GM21717 (cell line): Measurements from ENCODE around the gene SERAC1.
"Not testable (repeated sequence)": the region's sequence is repeated elsewhere in the genome, so short reads cannot be mapped to it uniquely, and the experiment has no call there.

ENCODE experiments used
- ATAC-seq: cut with Tn5 transposase; IDR thresholded peaks from one replicate; pipeline ENCODE4 v1.9.1; 2021; ENCODE audit warnings: mild to moderate bottlenecking, moderate library complexity; ENCODE audit not compliant: unreplicated experiment

SERAC1 gene

DNA sequence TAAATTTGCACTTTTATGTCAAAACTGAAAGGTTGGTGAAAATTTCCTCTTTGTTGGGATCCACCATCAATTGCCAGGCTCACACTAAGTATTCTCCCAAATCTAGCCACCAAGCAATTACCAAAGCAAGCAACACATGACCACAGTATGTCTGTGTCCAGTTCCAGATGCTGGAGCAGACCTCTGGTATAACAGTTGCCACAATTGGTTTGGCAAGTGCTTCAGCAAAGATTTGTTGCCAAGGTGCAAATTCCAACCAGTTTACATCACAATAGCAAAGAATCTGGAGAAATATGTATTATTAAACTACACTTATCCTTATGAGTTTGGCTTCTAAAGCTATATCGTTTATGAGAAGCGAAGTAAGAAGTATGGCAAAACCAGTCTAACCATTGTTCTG lies 6.5 kb upstream of the SERAC1 start:
- ATAC-seq: no peak

- ATAC-seq: no peak
Measured at GRCh38 chr6:158174024-158174423, 6.0 kb upstream of the SERAC1 start.

GRCh38 chr6:158172001-158172400 lies 3.9 kb upstream of the SERAC1 start:
- no peak for ATAC-seq

- no peak for ATAC-seq
Measured at GRCh38 chr6:158170656-158171081, 2.6 kb upstream of the SERAC1 start.

DNA sequence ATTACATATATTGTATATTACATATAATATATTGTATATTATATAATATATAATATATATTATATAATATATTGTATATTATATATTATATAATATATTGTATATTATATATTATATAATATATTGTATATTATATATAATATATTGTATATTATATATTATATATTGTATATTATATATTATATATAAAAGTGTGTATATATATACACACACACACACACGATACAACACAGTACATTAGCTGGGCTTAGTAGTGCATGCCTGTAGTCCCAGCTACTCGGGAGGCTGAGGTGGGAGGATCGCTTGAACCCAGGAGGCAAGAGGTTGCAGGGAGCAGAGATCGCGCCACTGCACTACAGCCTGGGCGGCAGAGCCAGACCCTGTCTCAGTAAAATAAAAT lies 1.6 kb upstream of the SERAC1 start:
- not testable (repeated sequence) for ATAC-seq

GRCh38 chr6:158165919-158166416 lies 2.1 kb downstream of the SERAC1 start:
- no peak for ATAC-seq

DNA sequence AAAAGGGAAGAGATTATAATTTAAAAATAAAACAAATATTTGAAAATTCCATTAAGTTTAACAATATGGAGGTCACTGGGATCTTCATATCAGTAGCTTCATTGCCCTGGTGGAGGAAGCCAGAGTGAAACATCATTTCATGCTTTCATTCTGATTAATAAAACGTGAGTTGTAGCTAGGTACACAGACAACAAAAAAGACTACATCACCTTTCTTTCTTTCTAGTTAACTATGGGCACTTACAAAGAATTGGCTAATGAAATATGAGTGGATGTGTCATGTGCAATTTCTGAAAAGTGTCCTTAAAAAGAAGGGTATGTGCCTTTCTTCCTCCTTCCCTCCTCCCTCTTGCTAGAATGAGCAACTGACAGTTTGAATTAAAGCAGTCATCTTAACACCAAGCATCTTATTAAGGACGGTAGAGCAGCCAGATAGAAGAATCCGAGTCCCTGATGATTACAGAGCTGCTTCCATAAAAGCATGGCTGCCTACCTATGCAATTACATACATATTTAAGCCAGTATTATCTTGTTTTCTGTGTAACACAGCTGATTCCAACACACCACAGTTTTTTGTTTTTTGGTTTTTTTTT lies 3.4 kb downstream of the SERAC1 start:
- ATAC-seq: no peak

- no peak for ATAC-seq
Measured at GRCh38 chr6:158161566-158162254, 6.4 kb downstream of the SERAC1 start.

DNA sequence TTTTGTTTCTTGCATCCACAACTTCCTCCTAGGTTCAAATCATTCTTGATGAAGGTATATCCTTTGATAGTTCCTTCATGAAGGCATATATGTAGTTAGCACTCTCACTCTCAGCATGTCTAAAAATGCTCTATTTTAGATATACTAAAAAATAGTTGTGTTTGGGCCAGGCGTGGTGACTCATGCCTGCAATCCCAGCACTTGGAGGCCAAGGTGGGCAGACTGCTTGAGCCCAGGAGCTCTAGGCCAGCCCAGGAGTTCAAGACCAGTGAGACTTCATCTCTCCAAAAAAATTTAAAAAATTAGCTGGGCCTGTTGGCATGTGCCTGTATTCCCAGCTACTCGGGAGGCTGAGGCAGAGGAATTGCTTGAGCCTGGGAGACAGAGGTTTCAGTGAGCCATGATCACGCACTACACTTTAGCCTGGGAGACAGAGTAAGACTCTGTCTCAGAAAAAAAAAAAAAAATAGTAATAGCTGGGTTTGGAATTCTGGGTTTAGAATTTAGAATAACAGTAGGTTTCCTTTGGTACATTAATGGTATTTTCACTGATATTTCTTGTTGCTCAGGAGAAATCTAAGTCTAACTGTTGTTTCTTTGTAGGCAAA lies 7.0 kb downstream of the SERAC1 start:
- ATAC-seq: no peak

DNA sequence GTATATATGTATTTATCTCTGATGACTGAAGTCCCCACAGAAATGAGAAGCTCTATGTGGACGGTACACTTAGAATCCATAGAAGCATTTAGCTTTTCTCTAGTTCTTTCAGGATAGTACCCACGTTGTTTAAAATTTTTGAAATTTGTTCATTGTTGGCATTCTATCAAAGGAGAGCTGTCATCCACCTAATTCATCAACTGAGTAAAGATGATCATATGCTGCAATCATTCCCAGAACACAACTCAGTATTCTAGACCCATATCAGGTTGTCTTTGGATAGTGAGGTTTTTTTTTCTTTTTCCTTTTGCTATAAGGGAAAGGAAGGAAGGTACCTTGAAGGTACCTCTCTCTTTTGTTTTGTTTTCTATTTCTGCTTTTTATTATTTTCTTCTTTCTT lies 9.3 kb downstream of the SERAC1 start:
- no peak for ATAC-seq

DNA sequence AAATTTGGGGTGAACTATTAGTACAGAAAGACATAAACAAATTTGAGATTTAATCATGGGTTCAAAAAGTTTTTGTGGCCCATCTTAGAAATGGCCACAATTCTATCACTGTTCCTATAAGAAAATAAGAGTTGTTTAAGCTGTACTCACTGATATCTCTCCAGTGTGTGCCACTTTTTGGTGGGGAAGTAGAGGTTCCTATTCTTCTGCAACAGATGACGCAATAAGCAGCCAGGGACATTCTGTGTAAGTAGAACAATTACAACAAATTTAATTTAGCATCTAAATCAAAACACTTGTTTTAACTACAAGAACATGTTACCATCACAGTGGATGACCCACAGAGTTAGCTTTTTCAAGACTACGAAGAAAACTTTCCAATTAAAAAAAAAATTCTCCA lies 9.9 kb downstream of the SERAC1 start:
- no peak for ATAC-seq

GRCh38 chr6:158157064-158157764 lies 10.8 kb downstream of the SERAC1 start:
- ATAC-seq: no peak

- ATAC-seq: no peak
Measured at GRCh38 chr6:158154816-158155215, 13.2 kb downstream of the SERAC1 start.

DNA sequence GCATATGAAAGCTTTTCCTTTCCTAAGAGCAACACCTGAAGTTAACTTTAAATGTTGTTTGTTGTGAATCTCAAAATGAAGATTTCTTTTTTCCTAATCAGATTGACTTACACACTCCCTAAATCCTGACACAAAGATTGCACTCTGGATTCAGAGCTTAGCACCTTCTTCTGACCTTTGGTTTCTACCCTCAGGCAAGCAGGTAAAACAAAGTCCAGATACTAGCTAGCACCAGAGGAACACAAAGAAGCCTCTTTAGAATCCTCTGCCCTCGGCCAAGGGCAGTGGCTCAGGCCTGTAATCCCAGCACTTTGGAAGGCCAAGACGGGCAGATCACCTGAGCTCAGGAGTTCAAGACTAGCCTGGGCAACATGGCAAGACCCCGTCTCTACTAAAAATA lies 14.5 kb downstream of the SERAC1 start:
- no peak for ATAC-seq

- ATAC-seq: no peak
Measured at GRCh38 chr6:158152659-158153058, 15.4 kb downstream of the SERAC1 start.

DNA sequence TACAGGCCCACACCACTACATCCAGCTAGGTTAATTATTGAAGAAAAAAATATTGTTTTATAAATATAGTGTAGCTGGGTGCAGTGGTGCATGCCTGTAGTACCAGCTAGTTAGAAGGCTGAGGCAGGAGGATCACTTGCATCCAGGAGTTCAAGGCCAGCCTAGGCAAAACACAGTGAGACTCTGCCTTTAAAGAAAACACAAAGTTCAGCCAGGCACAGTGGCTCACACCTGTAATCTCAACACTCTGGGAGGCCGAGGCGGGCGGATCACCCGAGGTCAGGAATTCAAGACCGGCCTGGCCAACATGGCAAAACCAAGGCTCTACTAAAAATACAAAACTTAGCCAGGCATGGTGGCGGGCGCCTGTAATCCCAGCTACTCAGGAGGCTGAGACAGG lies 16.0 kb downstream of the SERAC1 start:
- ATAC-seq: not testable (repeated sequence)

DNA sequence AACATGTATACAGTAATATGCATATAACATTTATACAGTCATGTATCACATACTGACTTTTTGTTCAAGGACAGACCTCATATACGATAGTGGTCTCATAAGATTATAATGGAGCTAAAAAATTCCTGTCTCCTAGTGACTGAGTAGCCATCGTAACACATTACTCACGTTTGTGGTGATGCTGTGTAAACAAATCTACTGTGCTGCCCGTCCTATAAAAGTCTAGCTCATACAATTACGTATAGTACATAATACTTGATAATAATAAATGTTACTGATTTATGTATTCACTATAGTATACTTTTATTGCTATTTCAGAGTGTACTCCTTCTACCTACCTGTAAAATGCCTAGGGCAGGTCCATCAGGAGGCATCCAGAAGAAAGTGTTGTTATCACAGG lies 17.4 kb downstream of the SERAC1 start:
- no peak for ATAC-seq

- no peak for ATAC-seq
Measured at GRCh38 chr6:158149641-158150040, 18.4 kb downstream of the SERAC1 start.

DNA sequence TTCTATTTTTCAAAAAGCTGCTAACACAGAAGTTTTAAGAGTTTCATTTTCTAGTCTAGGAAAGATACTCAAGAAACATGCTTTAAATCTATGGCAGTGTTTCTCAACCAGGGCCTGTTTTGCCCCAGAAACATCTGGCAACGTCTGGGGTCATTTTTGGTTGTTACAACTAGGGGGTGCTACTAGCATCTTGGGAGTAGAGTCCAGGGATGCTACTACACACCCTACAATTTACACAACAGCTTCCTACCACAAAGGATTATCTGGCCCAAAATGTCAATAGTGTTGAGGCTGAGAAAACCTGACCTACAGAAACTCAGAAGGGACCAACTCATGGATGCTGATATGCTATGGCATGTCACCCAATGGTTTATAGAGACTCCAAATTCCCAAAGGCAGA lies 24.4 kb downstream of the SERAC1 start:
- ATAC-seq: no peak

- ATAC-seq: no peak
Measured at GRCh38 chr6:158142789-158143188, 25.3 kb downstream of the SERAC1 start.

DNA sequence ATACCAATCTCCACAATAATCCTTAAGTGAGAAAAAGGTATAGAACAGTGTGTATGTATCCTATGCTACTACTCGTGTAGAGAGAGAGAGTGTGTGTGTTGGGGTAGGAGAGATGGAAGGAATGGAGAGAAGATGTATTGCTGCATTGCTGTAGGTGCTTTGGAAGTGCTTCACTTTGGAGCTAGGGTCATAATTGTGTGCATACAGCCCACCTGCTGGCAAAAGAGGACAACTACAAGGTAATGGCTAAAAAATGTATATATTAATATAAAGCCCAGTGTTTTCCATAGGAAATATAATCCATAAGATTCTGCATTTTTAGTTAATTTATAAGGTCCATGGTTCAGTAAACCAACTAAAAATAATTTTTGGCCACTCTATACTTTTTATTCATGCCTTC lies 36.1 kb downstream of the SERAC1 start:
- no peak for ATAC-seq

DNA sequence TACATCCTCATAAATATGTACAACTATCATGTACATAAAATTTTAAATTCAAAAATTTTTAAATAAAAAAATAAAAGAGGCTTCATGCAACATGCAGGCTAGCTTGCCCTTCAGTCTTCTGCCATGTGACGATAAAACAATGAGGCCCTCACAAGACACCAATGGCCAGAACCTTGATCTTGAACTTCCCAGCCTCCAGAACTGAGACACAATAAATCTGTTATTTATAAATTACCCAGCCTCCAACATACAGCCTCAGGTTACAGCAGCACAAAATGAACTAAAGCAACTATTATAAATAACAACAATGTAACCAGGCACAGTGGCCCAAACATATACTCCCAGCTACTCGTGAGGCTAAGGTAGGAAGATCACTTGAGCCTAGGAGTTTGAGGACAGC lies 42.8 kb downstream of the SERAC1 start:
- ATAC-seq: no peak
